MM.1S (cell line): ENCODE results near the gene INTS6L.

Experiments used
- CTCF ChIP-seq: fragments of 300-600 bp; sonication (generic); IDR thresholded peaks from 2 replicates; pipeline ENCODE4 v1.5.1; 2016; ENCODE audit warnings: antibody characterized with exemption, low read length, mixed read lengths
- EZH2 ChIP-seq: fragments of 300-600 bp; sonication (generic); optimal IDR thresholded peaks from 2 replicates; pipeline ENCODE3; 2017; ENCODE audit warnings: low read depth, mild to moderate bottlenecking, antibody characterized with exemption, low read length, mixed read lengths
- EZH2phosphoT487 ChIP-seq: fragments of 300-600 bp; sonication (generic); IDR thresholded peaks from 2 replicates; pipeline ENCODE4 v1.6.1; 2018; ENCODE audit warnings: antibody characterized with exemption, low read length

DNA sequence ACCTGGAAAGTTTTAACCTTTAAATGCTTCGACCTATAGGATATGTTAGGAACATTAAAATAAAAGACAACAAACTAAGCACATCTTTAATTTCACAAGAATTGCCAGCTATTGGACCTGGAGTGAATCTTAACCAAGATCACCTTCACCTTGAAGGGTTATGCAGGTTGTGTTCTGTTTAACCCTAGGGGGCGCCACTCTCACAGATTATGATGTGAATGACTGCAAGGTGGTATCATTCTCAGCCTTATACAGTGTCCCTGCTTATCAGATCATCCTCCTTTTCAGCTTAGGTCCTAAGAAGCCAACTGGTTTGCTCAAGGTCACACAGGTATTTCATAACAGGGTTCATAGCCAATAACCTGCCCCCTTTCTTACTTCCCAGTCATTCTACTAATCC is 23.5 kb downstream of the INTS6L start:
- TF ChIP-seq CTCF (peak; percentile 18), EZH2 (no peak), EZH2phosphoT487 (no peak)
